KMS-11 (cell line): ENCODE results near the gene C10orf120.

Source experiments
- H2AFZ ChIP-seq: fragments of 200-600 bp; sonication (generic); 2 replicates; pipeline ENCODE4 v1.6.1; 2016; ENCODE audit warnings: antibody characterized with exemption, mixed run types, low read depth
- H3K27ac ChIP-seq: fragments of 200-600 bp; sonication (generic); 2 replicates; pipeline ENCODE4 v1.6.1; 2016; ENCODE audit warnings: mild to moderate bottlenecking, mixed run types
- H3K27me3 ChIP-seq: fragments of 200-600 bp; sonication (generic); 2 replicates; pipeline ENCODE4 v1.6.1; 2017; ENCODE audit warnings: mild to moderate bottlenecking, low read depth, mixed run types, moderate library complexity; ENCODE audit not compliant: insufficient read depth
- H3K36me3 ChIP-seq: fragments of 200-600 bp; sonication (generic); 2 replicates; pipeline ENCODE4 v1.6.1; 2017; ENCODE audit warnings: mild to moderate bottlenecking, mixed run types; ENCODE audit not compliant: insufficient read depth
- H3K4me1 ChIP-seq: fragments of 200-600 bp; sonication (generic); 2 replicates; pipeline ENCODE4 v1.6.1; 2016; ENCODE audit warnings: mild to moderate bottlenecking, low read depth, mixed run types; ENCODE audit not compliant: poor library complexity, severe bottlenecking
- H3K4me2 ChIP-seq: fragments of 200-600 bp; sonication (generic); 2 replicates; pipeline ENCODE4 v1.7.0; 2016; ENCODE audit warnings: mild to moderate bottlenecking, mixed run types
- H3K4me3 ChIP-seq: fragments of 200-600 bp; sonication (generic); IDR thresholded peaks from 2 replicates; pipeline ENCODE4 v1.6.1; 2017; ENCODE audit warnings: low read depth, low read length, mixed read lengths; ENCODE audit not compliant: insufficient read depth
- H3K79me2 ChIP-seq: fragments of 200-600 bp; sonication (generic); 2 replicates; pipeline ENCODE4 v1.6.1; 2016; ENCODE audit warnings: low read depth, mixed run types; ENCODE audit not compliant: insufficient read depth
- H3K9ac ChIP-seq: fragments of 200-600 bp; sonication (generic); 2 replicates; pipeline ENCODE4 v1.6.1; 2016; ENCODE audit warnings: mild to moderate bottlenecking, mixed run types
- H4K20me1 ChIP-seq: fragments of 200-600 bp; sonication (generic); 2 replicates; pipeline ENCODE4 v1.6.1; 2016; ENCODE audit warnings: mild to moderate bottlenecking, mixed run types; ENCODE audit not compliant: insufficient read depth
- TF ChIP-seq, protein P1 (sequence below): fragments of 200-600 bp; sonication (generic); conservative IDR thresholded peaks from 2 replicates; pipeline ENCODE4 v1.6.1; 2017; ENCODE audit warnings: low read depth, mild to moderate bottlenecking, antibody characterized with exemption, low read length, moderate library complexity, mixed read lengths

C10orf120 gene

DNA sequence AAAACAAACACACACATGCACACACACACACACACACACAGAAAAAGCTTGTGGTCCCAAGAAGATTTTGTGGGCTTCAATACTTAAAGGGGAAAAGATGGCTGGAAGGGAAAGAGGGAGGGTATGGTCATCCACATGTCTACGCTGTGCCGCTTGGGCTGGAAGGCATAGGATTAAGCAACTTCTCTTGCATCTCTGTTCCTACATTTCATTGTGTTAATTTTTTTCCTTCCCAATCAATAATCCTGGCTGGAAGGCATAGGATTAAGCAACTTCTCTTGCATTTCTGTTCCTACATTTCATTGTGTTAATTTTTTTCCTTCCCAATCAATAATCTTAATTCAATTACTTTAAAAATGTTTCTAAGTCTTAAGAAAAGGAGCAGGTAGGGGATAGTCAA lies 30.6 kb downstream of the C10orf120 start:
- Histone ChIP-seq H3K4me3 (no peak overlapping the region), H3K27ac (no peak overlapping the region), H3K27me3 (no peaks in the 10 kb centered on the region), H3K9ac (no peak overlapping the region), H3K36me3 (no peaks in the 10 kb centered on the region), H3K4me2 (no peak overlapping the region), H4K20me1 (no peaks in the 10 kb centered on the region), H2AFZ (no peak overlapping the region), H3K4me1 (peaks cover 30% of the 10 kb centered on the region), H3K79me2 (no peaks in the 10 kb centered on the region)
- TF ChIP-seq, protein P1, sequence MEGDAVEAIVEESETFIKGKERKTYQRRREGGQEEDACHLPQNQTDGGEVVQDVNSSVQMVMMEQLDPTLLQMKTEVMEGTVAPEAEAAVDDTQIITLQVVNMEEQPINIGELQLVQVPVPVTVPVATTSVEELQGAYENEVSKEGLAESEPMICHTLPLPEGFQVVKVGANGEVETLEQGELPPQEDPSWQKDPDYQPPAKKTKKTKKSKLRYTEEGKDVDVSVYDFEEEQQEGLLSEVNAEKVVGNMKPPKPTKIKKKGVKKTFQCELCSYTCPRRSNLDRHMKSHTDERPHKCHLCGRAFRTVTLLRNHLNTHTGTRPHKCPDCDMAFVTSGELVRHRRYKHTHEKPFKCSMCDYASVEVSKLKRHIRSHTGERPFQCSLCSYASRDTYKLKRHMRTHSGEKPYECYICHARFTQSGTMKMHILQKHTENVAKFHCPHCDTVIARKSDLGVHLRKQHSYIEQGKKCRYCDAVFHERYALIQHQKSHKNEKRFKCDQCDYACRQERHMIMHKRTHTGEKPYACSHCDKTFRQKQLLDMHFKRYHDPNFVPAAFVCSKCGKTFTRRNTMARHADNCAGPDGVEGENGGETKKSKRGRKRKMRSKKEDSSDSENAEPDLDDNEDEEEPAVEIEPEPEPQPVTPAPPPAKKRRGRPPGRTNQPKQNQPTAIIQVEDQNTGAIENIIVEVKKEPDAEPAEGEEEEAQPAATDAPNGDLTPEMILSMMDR, result no peak

DNA sequence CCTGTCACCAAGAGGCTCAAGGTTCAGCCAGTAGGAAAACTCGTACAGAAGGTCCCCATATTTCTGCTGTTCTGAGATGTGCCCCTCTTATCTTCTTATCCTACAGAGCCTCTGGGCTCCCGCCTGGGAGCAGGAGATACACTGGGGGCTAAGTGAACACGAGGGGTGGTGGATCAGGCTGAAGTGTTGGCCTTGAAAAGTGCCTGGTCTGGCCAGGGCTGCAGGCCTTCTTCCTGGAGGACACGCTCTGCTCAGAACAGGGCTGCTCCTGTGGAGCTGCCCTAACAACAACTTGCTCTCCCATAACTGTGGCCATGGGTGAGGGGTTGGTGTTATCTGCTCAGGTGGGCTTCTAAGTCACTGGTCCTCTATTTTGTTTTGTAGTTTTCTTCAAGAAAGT lies 33.7 kb downstream of the C10orf120 start:
- Histone ChIP-seq H3K9ac (no peak overlapping the region), H3K79me2 (no peaks in the 10 kb centered on the region), H3K4me2 (no peak overlapping the region), H3K4me1 (peaks cover 17% of the 10 kb centered on the region), H3K27ac (no peak overlapping the region), H2AFZ (no peak overlapping the region), H3K27me3 (no peaks in the 10 kb centered on the region), H4K20me1 (no peaks in the 10 kb centered on the region), H3K4me3 (no peak overlapping the region), H3K36me3 (no peaks in the 10 kb centered on the region)
- TF ChIP-seq, protein P1, result no peak

DNA sequence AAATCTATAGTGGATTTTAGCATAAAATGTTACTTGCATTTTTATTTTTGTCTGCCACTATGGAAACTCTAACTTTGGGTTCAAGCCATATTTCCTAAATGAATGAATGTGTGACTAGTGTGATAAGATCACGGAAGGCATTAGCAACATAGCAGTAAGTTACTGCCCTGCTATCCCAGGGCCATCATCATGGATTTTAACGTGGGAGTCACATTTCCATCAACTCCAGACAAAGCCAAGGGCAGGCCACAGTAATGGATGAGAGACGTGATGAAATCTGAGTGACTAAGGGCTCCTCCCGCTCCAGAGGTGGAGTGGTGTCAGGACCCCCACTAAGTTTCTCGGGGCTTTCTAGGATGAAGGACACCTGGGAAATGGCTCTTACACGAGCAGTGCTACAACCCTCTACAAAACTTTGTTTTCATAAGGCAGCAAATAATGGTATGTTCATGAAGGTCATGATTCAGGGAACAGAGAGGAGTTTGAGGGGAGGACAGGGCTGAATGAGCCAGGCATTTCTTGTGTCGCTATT lies 34.3 kb downstream of the C10orf120 start:
- H3K4me2 ChIP-seq, result no peak overlapping the region
- no peaks in the 10 kb centered on the region for H3K36me3 ChIP-seq
- H2AFZ ChIP-seq, result no peak overlapping the region
- no peak overlapping the region for H3K27ac ChIP-seq
- H3K27me3 ChIP-seq, result no peaks in the 10 kb centered on the region
- no peak overlapping the region for H3K9ac ChIP-seq
- TF ChIP-seq, protein P1, result no peak
- H3K79me2 ChIP-seq, result no peaks in the 10 kb centered on the region
- peaks cover 12% of the 10 kb centered on the region for H3K4me1 ChIP-seq
- no peaks in the 10 kb centered on the region for H4K20me1 ChIP-seq
- H3K4me3 ChIP-seq, result no peak overlapping the region

DNA sequence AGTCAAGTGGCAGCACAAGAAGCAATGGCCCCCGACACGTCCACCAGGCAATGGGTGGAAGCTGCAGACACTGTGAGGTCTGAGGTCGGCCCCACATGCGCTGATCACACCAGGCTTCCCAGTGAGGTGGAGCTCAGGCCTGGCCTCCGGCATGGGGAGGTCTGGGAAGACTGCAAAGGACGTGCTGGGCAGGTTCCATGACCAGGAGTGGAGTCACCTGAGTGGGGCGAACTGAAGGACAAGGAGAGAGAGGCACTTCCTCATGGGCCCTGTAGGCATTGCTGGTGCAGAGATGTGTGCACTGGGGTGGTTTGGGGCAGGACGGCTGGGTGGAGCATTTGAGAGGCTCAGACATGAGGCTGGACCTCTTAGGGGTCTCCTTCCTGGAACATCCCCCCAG lies 35.1 kb downstream of the C10orf120 start:
- Histone ChIP-seq H3K36me3 (no peaks in the 10 kb centered on the region), H3K79me2 (no peaks in the 10 kb centered on the region), H3K4me2 (no peak overlapping the region), H2AFZ (no peak overlapping the region), H3K9ac (no peak overlapping the region), H3K27ac (no peak overlapping the region), H3K4me3 (no peak overlapping the region), H3K27me3 (no peaks in the 10 kb centered on the region), H4K20me1 (no peaks in the 10 kb centered on the region), H3K4me1 (peaks cover 3% of the 10 kb centered on the region)
- TF ChIP-seq, protein P1, result no peak
